Tibial nerve (tissue), 4 donors: ENCODE measurements around the gene WDR82. TPM values are rescaled to one million over a fixed set of nuclear protein-coding genes. Genes with fewer than 3 reads are reported as not detected.
"Not testable (repeated sequence)": the region's sequence is repeated elsewhere in the genome, so short reads cannot be mapped to it uniquely, and the experiment has no call there.

Source experiments
- DNase-seq, 2 donors: peaks; one replicate each; pipeline ENCODE4 v3.0.0-alpha.2; 2019; ENCODE audit warnings: low spot score in 2 of 2
- H3K27ac ChIP-seq, 4 donors: fragments of 200-600 bp; sonication (generic) in 3 of 4; one replicate each; pipeline ENCODE4 v1.5.1; 2017 to 2019; ENCODE audit warnings: mild to moderate bottlenecking in 1 of 4
- H3K27me3 ChIP-seq, 2 donors: fragments of 200-600 bp; sonication (generic) in 1 of 2; one replicate each; pipeline versions ENCODE4 v1.5.1 to v1.6.0; 2017 to 2019
- H3K36me3 ChIP-seq, 3 donors: fragments of 200-600 bp; sonication (generic); one replicate each; pipeline ENCODE4 v1.5.1; 2018 to 2019
- H3K4me1 ChIP-seq, 4 donors: fragments of 200-600 bp; sonication (generic) in 3 of 4; one replicate each; pipeline ENCODE4 v1.5.1; 2017 to 2019
- H3K4me3 ChIP-seq, 4 donors: fragments of 200-600 bp; sonication (generic) in 3 of 4; one replicate each; pipeline ENCODE4 v1.5.1; 2017 to 2019; ENCODE audit warnings: mild to moderate bottlenecking in 1 of 4, moderate library complexity in 1 of 4
- H3K9me3 ChIP-seq, 4 donors: fragments of 200-600 bp; sonication (generic) in 3 of 4; one replicate each; pipeline ENCODE4 v1.5.1; 2017 to 2019
- EP300 ChIP-seq, 2 donors: sonication (generic); formaldehyde crosslinking; IDR thresholded peaks; one replicate each; pipeline ENCODE4 v1.6.1; 2017; ENCODE audit warnings: antibody characterized with exemption in 2 of 2, mild to moderate bottlenecking in 1 of 2
- POLR2A ChIP-seq, 2 donors: fragments of 450-650 bp; IDR thresholded peaks; one replicate each; pipeline ENCODE4 v1.6.1; 2017; ENCODE audit warnings: antibody characterized with exemption in 2 of 2, mild to moderate bottlenecking in 2 of 2, moderate library complexity in 2 of 2
- WGBS, 2 donors: methylation state at CpG; one replicate each; pipeline ENCODE4 v1.1.5; 2018; 5-methylcytosine and 5-hydroxymethylcytosine counted together
- total RNA-seq, 4 donors: library from RNA; depleted of rRNA; stranded (reverse); fragments of >200 nt; gene quantifications; one replicate each; pipeline ENCODE4 v1.1.0, GENCODE V29; 2016
- TF ChIP-seq, protein P1 (sequence below), 5 experiments: fragments of 200-600 bp in 3 of 5; fragments of 450-650 bp in 2 of 5; sonication (generic) in 3 of 5; IDR thresholded peaks; one replicate each; pipeline ENCODE4 v1.5.1; 2016 to 2019; ENCODE audit warnings: antibody characterized with exemption in 5 of 5, mild to moderate bottlenecking in 3 of 5, moderate library complexity in 2 of 5

WDR82 gene
- total RNA-seq, 4 donors from 2014 or later: 42.1 to 52.9 (median 48.6) TPM

DNA sequence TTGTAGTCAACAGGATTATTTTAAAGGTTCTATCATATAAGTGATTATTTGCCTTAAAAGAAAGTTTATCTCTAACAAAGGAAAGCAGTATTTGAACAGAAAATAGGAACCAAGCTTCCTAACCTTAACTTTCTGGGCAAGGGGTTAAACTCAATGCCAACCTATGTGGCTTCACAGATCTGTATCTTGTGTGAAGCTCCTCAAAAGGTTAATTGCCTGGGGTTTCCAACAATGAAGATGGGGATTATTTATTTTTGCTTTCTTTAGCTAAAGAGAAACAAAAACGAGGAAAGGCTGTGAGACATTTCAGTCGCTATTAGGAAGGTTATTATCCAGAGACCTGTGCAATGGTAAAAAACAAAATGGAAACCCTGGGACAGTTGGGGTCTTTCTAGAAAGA lies 1.1 kb upstream of the WDR82 start:
- H3K4me1 ChIP-seq: peaks cover 0 to 44% (median 28%) of the 10 kb centered on the region in 4 donors
- DNase-seq: no peak
- peaks cover 0 to 19% (median 0%) of the 10 kb centered on the region in 3 donors for H3K36me3 ChIP-seq
- 13 to 17% methylated on average over 2 of the region's 2 CpGs for WGBS, 2 donors
- H3K4me3 ChIP-seq: peak overlapping the region in 2 of 4 donors; percentile 11 to 94
- no peaks in the 10 kb centered on the region for H3K9me3 ChIP-seq
- no peaks in the 10 kb centered on the region for H3K27me3 ChIP-seq
- H3K27ac ChIP-seq: peak overlapping the region; percentile 83 to 97 (median 93)
- TF ChIP-seq EP300 (IDR thresholded peaks at IDR 0.05): no peak
- TF ChIP-seq, protein P1, sequence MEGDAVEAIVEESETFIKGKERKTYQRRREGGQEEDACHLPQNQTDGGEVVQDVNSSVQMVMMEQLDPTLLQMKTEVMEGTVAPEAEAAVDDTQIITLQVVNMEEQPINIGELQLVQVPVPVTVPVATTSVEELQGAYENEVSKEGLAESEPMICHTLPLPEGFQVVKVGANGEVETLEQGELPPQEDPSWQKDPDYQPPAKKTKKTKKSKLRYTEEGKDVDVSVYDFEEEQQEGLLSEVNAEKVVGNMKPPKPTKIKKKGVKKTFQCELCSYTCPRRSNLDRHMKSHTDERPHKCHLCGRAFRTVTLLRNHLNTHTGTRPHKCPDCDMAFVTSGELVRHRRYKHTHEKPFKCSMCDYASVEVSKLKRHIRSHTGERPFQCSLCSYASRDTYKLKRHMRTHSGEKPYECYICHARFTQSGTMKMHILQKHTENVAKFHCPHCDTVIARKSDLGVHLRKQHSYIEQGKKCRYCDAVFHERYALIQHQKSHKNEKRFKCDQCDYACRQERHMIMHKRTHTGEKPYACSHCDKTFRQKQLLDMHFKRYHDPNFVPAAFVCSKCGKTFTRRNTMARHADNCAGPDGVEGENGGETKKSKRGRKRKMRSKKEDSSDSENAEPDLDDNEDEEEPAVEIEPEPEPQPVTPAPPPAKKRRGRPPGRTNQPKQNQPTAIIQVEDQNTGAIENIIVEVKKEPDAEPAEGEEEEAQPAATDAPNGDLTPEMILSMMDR (IDR thresholded peaks at IDR 0.05): no peak
- TF ChIP-seq POLR2A (IDR thresholded peaks at IDR 0.05): no peak

DNA sequence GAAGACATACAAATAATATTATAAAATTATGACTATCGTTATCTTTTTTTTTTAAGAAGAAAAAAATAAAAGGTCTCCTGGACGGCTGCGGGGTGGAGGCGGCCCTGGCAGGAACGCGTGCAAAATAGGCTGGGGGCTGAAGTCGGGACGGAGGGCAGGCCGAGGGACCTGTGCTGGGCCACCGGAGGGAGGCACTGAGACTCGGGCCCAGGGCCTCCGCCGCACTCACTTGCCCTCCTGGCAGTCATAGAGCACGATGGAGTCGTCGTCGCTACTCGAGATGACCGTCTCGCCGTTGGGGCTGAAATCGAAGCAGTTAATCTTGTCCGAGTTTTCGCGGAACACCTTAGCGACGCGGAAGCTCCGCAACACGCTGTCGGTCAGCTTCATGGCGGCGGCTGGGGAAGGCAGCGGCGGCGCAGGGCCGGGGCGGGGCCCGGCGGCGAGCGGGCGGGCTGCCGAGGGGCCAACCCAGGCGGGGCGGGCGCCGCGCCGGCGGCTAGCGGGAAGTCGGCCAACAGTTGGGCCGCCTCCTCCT lies 408 bp downstream of the WDR82 start:
- peak overlapping the region; percentile 83 to 97 (median 93) for H3K27ac ChIP-seq

DNA sequence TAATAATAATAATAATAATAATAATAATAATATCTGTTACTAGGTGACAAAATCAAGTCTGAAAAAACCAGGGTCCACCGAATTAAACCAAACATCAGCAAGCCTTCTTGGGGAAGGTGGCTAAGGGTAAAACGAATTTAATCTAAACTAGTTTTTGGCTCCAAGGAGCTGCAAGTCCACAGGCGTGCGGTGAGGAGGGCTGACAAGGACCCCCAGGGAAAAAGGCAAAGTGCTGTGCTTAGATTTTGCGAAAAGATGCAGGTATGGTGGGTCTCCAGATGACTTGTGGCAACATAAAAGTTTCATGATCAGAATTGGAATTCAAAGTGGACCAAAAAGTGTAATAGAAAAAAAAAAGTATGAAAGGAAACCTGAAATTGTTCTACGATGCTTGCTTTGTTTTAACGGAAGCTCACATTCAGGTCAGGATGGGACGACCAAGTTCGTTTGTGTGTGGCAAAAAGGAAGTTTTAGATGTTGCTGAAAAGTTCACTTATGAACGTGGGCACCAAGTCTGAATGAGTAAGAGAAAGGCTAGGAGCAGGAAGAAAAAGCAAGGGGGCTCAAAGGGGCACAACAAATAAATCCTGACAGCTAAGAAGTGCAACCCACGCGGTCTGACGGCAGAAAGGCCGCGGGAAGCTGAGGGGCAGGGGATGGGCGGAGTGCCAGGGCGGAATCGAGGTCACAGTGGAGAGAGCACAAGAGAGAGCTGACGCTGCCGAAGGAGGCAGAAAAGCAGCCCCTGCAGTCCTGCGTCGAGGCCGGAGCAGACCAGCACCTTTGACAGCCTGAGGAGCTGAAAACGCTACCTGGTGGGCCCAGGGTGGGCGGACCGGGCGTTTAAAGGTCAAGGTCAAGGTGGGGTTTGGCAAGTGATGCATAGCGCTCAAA lies 1.1 kb downstream of the WDR82 start:
- H3K4me1 ChIP-seq: peaks cover 0 to 67% (median 28%) of the 10 kb centered on the region in 4 donors
- WGBS, 2 donors: 1 to 2% methylated on average over 28 of the region's 28 CpGs

More for the DNA sequence above, 408 bp downstream of the WDR82 start:
- 0% methylated on average over 11 to 44 of the region's 54 CpGs for WGBS, 2 donors
- DNase-seq: no peak
- Histone ChIP-seq H3K36me3 (peaks cover 0 to 19% (median 0%) of the 10 kb centered on the region in 3 donors), H3K4me1 (peaks cover 0 to 60% (median 28%) of the 10 kb centered on the region in 4 donors), H3K27me3 (no peaks in the 10 kb centered on the region), H3K4me3 (peak overlapping the region; percentile 60 to 94 (median 82)), H3K9me3 (no peaks in the 10 kb centered on the region)
- TF ChIP-seq EP300 (IDR thresholded peaks at IDR 0.05): no peak
- TF ChIP-seq, protein P1 (IDR thresholded peaks at IDR 0.05): peak; percentile 9 to 35 (median 24)

DNA sequence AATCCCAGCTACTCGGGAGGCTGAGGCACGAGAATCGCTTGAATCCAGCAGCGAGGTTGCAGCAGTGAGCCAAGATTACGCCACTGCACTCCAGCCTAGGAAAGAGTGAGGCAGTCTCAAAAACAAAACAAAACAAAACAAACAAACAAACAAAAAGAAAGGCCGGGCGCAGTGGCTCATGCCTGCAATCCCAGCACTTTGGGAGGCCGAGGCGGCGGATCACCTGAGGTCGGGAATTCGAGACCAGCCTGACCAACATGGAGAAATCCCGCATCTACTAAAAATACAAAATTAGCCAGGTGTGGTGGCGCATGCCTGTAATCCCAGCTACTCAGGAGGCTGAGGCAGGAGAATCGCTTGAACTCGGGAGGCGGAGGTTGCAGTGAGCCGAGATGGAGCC lies 3.7 kb downstream of the WDR82 start:
- not testable (repeated sequence) for H3K9me3 ChIP-seq, H3K4me3 ChIP-seq, H3K27ac ChIP-seq, DNase-seq, H3K27me3 ChIP-seq
- H3K36me3 ChIP-seq: peaks cover 0 to 16% (median 0%) of the 10 kb centered on the region in 3 donors
- H3K4me1 ChIP-seq: peaks cover 0 to 84% (median 46%) of the 10 kb centered on the region in 4 donors
- WGBS, 2 donors: 91 to 93% methylated on average over 18 of the region's 18 CpGs

More for the DNA sequence above, 1.1 kb downstream of the WDR82 start:
- H3K36me3 ChIP-seq: peaks cover 0 to 20% (median 0%) of the 10 kb centered on the region in 3 donors
- no peaks in the 10 kb centered on the region for H3K27me3 ChIP-seq
- TF ChIP-seq, protein P1 (IDR thresholded peaks at IDR 0.05): no peak
- TF ChIP-seq POLR2A (IDR thresholded peaks at IDR 0.05) (peak; percentile 12 to 31), EP300 (IDR thresholded peaks at IDR 0.05) (peak in 1 of 2 donors; percentile 68)
- peak overlapping the region; percentile 83 to 97 (median 93) for H3K27ac ChIP-seq
- peak; percentile 39 to 60 for DNase-seq
- H3K4me3 ChIP-seq: peak overlapping the region; percentile 60 to 94 (median 82)
- no peaks in the 10 kb centered on the region for H3K9me3 ChIP-seq

DNA sequence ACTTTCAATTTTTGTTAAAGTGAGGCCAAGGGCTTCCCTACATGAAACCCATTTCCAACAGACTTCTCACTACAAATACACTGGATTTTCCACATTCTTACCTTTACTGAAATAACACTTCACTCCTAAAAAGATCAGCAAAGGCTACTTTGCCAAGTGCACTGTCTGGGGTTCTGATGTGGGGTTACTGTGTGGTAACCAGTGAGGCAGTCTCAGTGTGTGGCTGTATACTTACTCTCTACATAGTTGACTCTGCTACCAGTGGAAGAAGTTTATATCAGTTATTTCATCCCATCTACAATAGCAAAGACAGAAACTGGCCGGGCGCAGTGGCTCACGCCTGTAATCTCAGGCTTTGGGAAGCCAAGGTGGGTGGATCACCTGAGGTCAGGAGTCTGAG lies 5.6 kb downstream of the WDR82 start:
- H3K4me1 ChIP-seq: peaks cover 0 to 94% (median 56%) of the 10 kb centered on the region in 4 donors
- H3K36me3 ChIP-seq: peaks cover 0 to 33% (median 10%) of the 10 kb centered on the region in 3 donors
- peak overlapping the region in 1 of 4 donors; percentile 79 for H3K27ac ChIP-seq
- H3K9me3 ChIP-seq: no peaks in the 10 kb centered on the region
- no peak overlapping the region for H3K4me3 ChIP-seq
- TF ChIP-seq, protein P1 (IDR thresholded peaks at IDR 0.05): no peak
- no peak for TF ChIP-seq POLR2A (IDR thresholded peaks at IDR 0.05)
- no peak for TF ChIP-seq EP300 (IDR thresholded peaks at IDR 0.05)
- H3K27me3 ChIP-seq: no peaks in the 10 kb centered on the region
- DNase-seq: no peak
- 80 to 81% methylated on average over 3 of the region's 3 CpGs for WGBS, 2 donors

DNA sequence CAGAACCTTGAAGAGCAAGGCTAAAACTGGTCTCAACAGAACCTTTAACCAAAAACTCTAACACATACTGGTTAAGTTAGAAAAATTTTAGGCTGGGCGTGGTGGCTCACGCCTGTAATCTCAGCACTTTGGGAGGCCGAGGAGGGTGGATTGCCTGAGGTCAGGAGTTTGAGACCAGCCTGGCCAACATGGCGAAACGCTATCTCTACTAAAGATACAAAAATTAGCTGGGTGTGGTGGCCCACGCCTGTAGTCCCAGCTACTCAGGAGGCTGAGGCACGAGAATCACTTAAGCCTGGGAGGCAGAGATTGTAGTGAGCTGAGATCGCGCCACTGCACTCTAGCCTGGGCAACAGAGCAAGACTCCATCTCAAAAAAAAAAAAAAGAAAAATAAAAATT lies 6.3 kb downstream of the WDR82 start:
- Histone ChIP-seq H3K27ac (peak overlapping the region in 3 of 4 donors; percentile 48 to 79 (median 79)), H3K36me3 (peaks cover 0 to 40% (median 12%) of the 10 kb centered on the region in 3 donors), H3K4me1 (peaks cover 0 to 100% (median 56%) of the 10 kb centered on the region in 4 donors)
- 91 to 93% methylated on average over 9 of the region's 9 CpGs for WGBS, 2 donors
- H3K27me3 ChIP-seq, H3K9me3 ChIP-seq, H3K4me3 ChIP-seq, DNase-seq: not testable (repeated sequence)
